ENCODE measurements around the gene NPC1.

DNA sequence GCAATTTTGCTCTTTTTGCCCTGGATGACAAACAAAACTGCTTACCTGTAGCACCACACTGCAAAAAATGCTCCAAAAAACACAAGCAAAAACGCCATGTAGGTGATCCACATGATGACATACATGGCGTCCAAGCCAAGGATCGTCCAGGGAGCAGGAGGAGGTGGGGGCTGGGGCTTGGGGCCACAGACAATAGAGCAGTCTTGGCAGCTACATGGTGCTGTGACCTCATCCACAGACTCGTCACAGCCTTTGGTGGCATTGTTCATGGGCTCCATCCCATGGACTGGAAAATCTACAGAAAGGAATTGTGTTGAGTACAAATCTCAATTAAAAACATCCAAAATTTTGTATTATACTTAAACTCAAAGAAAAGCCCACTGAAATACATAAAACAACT is 26.1 kb downstream of the NPC1 start:
- TF ChIP-seq, protein P1, sequence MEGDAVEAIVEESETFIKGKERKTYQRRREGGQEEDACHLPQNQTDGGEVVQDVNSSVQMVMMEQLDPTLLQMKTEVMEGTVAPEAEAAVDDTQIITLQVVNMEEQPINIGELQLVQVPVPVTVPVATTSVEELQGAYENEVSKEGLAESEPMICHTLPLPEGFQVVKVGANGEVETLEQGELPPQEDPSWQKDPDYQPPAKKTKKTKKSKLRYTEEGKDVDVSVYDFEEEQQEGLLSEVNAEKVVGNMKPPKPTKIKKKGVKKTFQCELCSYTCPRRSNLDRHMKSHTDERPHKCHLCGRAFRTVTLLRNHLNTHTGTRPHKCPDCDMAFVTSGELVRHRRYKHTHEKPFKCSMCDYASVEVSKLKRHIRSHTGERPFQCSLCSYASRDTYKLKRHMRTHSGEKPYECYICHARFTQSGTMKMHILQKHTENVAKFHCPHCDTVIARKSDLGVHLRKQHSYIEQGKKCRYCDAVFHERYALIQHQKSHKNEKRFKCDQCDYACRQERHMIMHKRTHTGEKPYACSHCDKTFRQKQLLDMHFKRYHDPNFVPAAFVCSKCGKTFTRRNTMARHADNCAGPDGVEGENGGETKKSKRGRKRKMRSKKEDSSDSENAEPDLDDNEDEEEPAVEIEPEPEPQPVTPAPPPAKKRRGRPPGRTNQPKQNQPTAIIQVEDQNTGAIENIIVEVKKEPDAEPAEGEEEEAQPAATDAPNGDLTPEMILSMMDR (IDR thresholded peaks at IDR 0.05; ENCODE audit: insufficient read depth, low read depth, low read length): no peak
- TF ChIP-seq EZH2 (IDR thresholded peaks at IDR 0.05; ENCODE audit: insufficient read depth, low read length): no peak

Measured in astrocyte (in vitro differentiated cells and primary cell).